A549 (cell line): ENCODE results near the gene BCAS4. TPM values are rescaled to one million over a fixed set of nuclear protein-coding genes. Genes with fewer than 3 reads are reported as not detected.

Experiments
- ATAC-seq, 2 experiments: fragments of 200-7000 bp in 1 of 2; fragments of >200 bp in 1 of 2; cut with Nextera tagmentation in 1 of 2; cut with Tn5 transposase in 1 of 2; 3 replicates each; pipeline versions ENCODE4 v1.8.0 to v1.9.1; 2018 to 2020; ENCODE audit warnings: mild to moderate bottlenecking in 1 of 2, moderate library complexity in 1 of 2
- CTCF ChIA-PET: fragments of 300-600 bp; sonication (Branson Sonifier 250); formaldehyde crosslinking; extraction: SDS; loops from one replicate; lab custom pipeline; 2021; ENCODE audit warnings: antibody characterized with exemption, inconsistent platforms; lab: Yijun Ruan, JAX
- POLR2A ChIA-PET: fragments of 350-600 bp; formaldehyde crosslinking; extraction: SDS; loops from one replicate; lab custom pipeline; 2021; ENCODE audit warnings: antibody characterized with exemption, inconsistent platforms; lab: Yijun Ruan, JAX
- DNase-seq, 2 experiments: peaks; one replicate each; pipeline versions ENCODE4 v3.0.0 to v3.0.0-alpha.2; 2011 to 2016; ENCODE audit warnings: low read depth in 1 of 2, low spot score in 1 of 2
- FAIRE-seq: peaks from 2 replicates; lab custom pipeline; 2011; peaks lifted over from hg19 to GRCh38; lab: Jason Lieb, UNC
- H3K27ac ChIP-seq, 2 experiments: fragments of >200 bp; sonication (Bioruptor Twin); formaldehyde crosslinking; 3 replicates each; pipeline ENCODE4 v1.5.1; 2016 to 2017
- H3K4me1 ChIP-seq: fragments of >200 bp; sonication (Bioruptor Twin); formaldehyde crosslinking; 3 replicates; pipeline ENCODE4 v1.6.1; 2016
- H3K4me2 ChIP-seq: fragments of >200 bp; sonication (Bioruptor Twin); formaldehyde crosslinking; 3 replicates; pipeline ENCODE4 v1.6.1; 2016
- H3K4me3 ChIP-seq: fragments of >200 bp; sonication (Bioruptor Twin); formaldehyde crosslinking; 3 replicates; pipeline ENCODE4 v1.5.1; 2016
- H3K9me3 ChIP-seq: fragments of >200 bp; sonication (Bioruptor Twin); formaldehyde crosslinking; 3 replicates; pipeline ENCODE4 v1.6.1; 2016
- CEBPB ChIP-seq, 2 experiments: fragments of >200 bp in 1 of 2; sonication (Bioruptor Twin) in 1 of 2; formaldehyde crosslinking in 1 of 2; IDR thresholded peaks; 2 replicates each; pipeline ENCODE4 v1.6.1; 2012 to 2016
- CHD4 ChIP-seq: fragments of 200-600 bp; sonication (generic); IDR thresholded peaks from 2 replicates; pipeline ENCODE4 v1.6.1; 2016; ENCODE audit warnings: antibody characterized with exemption, mild to moderate bottlenecking, borderline replicate concordance
- EHF ChIP-seq: fragments of 250-450 bp; sonication (Bioruptor Pico); IDR thresholded peaks from 2 replicates; pipeline ENCODE4 v1.5.0; 2020; ENCODE audit warnings: mild to moderate bottlenecking
- EP300 ChIP-seq, 2 experiments: fragments of >200 bp; sonication (Bioruptor Twin); formaldehyde crosslinking; IDR thresholded peaks; 2 replicates in 1 of 2; 3 replicates in 1 of 2; pipeline ENCODE4 v1.6.1; 2016 to 2017
- FOSB ChIP-seq: fragments of 250-450 bp; sonication (Bioruptor Pico); IDR thresholded peaks from 2 replicates; pipeline ENCODE4 v1.5.0; 2020; ENCODE audit warnings: mild to moderate bottlenecking, moderate library complexity
- FOSL2 ChIP-seq, 2 experiments: fragments of 450-650 bp in 1 of 2; fragments of >200 bp in 1 of 2; sonication (Bioruptor Twin) in 1 of 2; formaldehyde crosslinking; IDR thresholded peaks; 2 replicates each; pipeline versions ENCODE4 v1.5.0 to v1.6.1; 2016 to 2020; ENCODE audit warnings: mild to moderate bottlenecking in 1 of 2, moderate library complexity in 1 of 2
- GATA3 ChIP-seq: IDR thresholded peaks from 2 replicates; pipeline ENCODE4 v1.6.1; 2012; ENCODE audit warnings: borderline replicate concordance
- HDAC2 ChIP-seq: fragments of 200-600 bp; sonication (generic); IDR thresholded peaks from 2 replicates; pipeline ENCODE4 v1.6.1; 2016
- HOXB13 ChIP-seq: fragments of 250-450 bp; sonication (Bioruptor Pico); IDR thresholded peaks from 2 replicates; pipeline ENCODE4 v1.5.0; 2020; ENCODE audit warnings: low read depth, mild to moderate bottlenecking, moderate library complexity
- KDM5A ChIP-seq: fragments of 200-600 bp; sonication (generic); IDR thresholded peaks from 2 replicates; pipeline ENCODE4 v1.6.1; 2016; ENCODE audit warnings: antibody characterized with exemption, mild to moderate bottlenecking
- MYC ChIP-seq: IDR thresholded peaks from 2 replicates; pipeline ENCODE4 v1.6.1; 2012; ENCODE audit warnings: mild to moderate bottlenecking, inconsistent platforms, low read length, improper control_type of control experiment, borderline replicate concordance
- POLR2A ChIP-seq: IDR thresholded peaks from 2 replicates; pipeline ENCODE4 v1.6.1; 2012; ENCODE audit warnings: mild to moderate bottlenecking, low read length
- POLR2AphosphoS2 ChIP-seq: conservative IDR thresholded peaks from 2 replicates; pipeline ENCODE4 v1.6.1; 2012; ENCODE audit warnings: low read length, improper control_type of control experiment, inconsistent platforms
- RAD21 ChIP-seq, 2 experiments: fragments of >200 bp in 1 of 2; sonication (Bioruptor Twin) in 1 of 2; formaldehyde crosslinking in 1 of 2; IDR thresholded peaks in 1 of 2; conservative IDR thresholded peaks in 1 of 2; 2 replicates in 1 of 2; 3 replicates in 1 of 2; pipeline ENCODE4 v1.6.1; 2012 to 2018; ENCODE audit warnings: inconsistent platforms in 1 of 2
- SMC3 ChIP-seq: fragments of >200 bp; sonication (Bioruptor Twin); formaldehyde crosslinking; IDR thresholded peaks from 3 replicates; pipeline ENCODE4 v1.6.1; 2018; ENCODE audit warnings: inconsistent platforms
- TP53 ChIP-seq: fragments of 250-450 bp; sonication (Bioruptor Pico); IDR thresholded peaks from 2 replicates; pipeline ENCODE4 v1.5.0; 2021; ENCODE audit warnings: mild to moderate bottlenecking, moderate library complexity
- WGBS: methylation state at CpG from one replicate; pipeline ENCODE4 v1.1.6; 2017; ENCODE audit errors: missing lambda C conversion rate; 5-methylcytosine and 5-hydroxymethylcytosine counted together
- polyA plus RNA-seq, 4 experiments: library from polyadenylated mRNA; depleted of rRNA in 3 of 4; stranded (reverse); fragments of >200 nt; fragmentation: RNase III in 1 of 4; extraction: RNeasy Plus Mini Kit Qiagen cat#74134 plus additional on column Dnase treatment in 1 of 4; gene quantifications; 2 replicates in 3 of 4; 3 replicates in 1 of 4; pipeline ENCODE4 v1.2.3, GENCODE V29; 2011 to 2017
- TF ChIP-seq, protein P1 (sequence below): fragments of >200 bp; sonication (Bioruptor Twin); formaldehyde crosslinking; IDR thresholded peaks from 3 replicates; pipeline ENCODE4 v1.5.1; 2016
- TF ChIP-seq, protein P2 (sequence below): IDR thresholded peaks from 2 replicates; pipeline ENCODE4 v1.6.1; 2012
- TF ChIP-seq, protein P3 (sequence below): fragments of 250-450 bp; sonication (Bioruptor Pico); IDR thresholded peaks from 2 replicates; pipeline ENCODE4 v1.5.0; 2020; ENCODE audit warnings: low read depth, mild to moderate bottlenecking, moderate library complexity
- TF ChIP-seq, protein P4 (sequence below): fragments of >200 bp; sonication (Bioruptor Twin); formaldehyde crosslinking; IDR thresholded peaks from 2 replicates; pipeline ENCODE4 v1.6.1; 2016

The BCAS4 gene
- polyA plus RNA-seq, 2 of the 4 experiments (the other 2 are of a cell fraction) = 16.9 to 48.4 TPM

DNA sequence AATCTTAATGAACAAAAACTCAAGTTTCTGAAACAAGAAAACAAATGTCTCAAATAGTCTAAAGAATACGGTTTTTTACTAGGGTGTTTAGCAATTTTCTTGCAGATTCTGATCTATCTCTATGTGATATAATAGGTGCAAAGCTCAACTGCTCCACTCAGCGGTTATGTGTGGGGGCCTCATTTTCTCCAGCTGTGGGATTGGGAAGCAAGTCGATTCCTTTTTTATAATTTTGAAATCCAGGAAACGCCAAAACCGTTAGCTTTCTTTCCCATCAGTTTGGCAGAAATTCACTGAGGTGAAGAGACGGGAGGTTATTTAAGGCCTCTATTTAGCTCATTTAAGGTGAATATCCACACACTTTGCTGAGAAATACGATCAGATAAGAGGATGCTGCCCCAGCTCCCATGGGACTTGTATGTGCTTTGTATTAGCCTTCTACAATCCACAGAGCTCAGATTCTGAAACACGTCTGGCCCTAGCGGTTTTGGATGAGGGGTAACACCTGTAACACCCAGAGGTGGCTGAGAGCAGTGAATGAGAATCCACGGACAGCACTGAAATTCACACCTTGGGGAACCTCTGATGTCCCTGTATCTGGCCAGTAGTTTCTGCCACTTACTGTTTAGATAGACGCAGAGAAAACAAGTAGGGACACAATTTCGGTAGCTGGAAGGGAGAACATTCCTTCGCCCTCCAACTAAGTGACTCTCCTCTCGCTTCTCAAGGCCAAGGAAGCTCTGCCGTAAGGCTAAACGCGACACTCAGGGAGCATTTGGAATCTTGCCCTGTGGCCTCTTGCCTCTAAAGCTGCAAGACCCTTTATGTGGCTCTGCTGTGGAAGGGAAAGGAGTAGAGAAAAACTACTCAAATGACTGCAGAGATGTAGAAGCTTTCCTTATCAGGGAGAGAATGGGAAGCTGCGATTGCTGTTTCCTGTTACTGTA is 6.5 kb upstream of the BCAS4 start:
- Histone ChIP-seq H3K27ac (peak overlapping the region; percentile 90), H3K4me1 (peaks cover 29% of the 10 kb centered on the region), H3K9me3 (no peaks in the 10 kb centered on the region), H3K4me2 (peak overlapping the region; percentile 73), H3K4me3 (no peak overlapping the region)
- peak; percentile 88 to 90 for DNase-seq
- CTCF ChIA-PET = interaction anchor here (0.6 to 15.3 kb wide), 67 partner anchors 9 to 699 kb away, joined by 3 to 347 read pairs (median 4); partner anchors contain the start of genes CEBPB and RIPOR3
- POLR2A ChIA-PET = interaction anchor here (0.5 to 1.9 kb wide), 9 partner anchors 25 to 598 kb away, joined by 3 to 8 read pairs (median 4); partner anchors contain the start of gene CEBPB
- peak; percentile 66 to 73 for ATAC-seq
- 26% methylated on average over 18 of the region's 18 CpGs for WGBS
- no peak for TF ChIP-seq EP300 (IDR thresholded peaks at IDR 0.05)
- TF ChIP-seq RAD21 (conservative IDR thresholded peaks at IDR 0.05 in 1 of 2, IDR thresholded peaks at IDR 0.05 in 1 of 2) = peak; percentile 99
- TF ChIP-seq POLR2AphosphoS2 = no peak
- peak; percentile 98 for TF ChIP-seq SMC3
- TF ChIP-seq EHF (CRISPR knock-in tag) = no peak
- peak; percentile 81 for TF ChIP-seq GATA3
- no peak for TF ChIP-seq FOSB
- TF ChIP-seq, protein P1, sequence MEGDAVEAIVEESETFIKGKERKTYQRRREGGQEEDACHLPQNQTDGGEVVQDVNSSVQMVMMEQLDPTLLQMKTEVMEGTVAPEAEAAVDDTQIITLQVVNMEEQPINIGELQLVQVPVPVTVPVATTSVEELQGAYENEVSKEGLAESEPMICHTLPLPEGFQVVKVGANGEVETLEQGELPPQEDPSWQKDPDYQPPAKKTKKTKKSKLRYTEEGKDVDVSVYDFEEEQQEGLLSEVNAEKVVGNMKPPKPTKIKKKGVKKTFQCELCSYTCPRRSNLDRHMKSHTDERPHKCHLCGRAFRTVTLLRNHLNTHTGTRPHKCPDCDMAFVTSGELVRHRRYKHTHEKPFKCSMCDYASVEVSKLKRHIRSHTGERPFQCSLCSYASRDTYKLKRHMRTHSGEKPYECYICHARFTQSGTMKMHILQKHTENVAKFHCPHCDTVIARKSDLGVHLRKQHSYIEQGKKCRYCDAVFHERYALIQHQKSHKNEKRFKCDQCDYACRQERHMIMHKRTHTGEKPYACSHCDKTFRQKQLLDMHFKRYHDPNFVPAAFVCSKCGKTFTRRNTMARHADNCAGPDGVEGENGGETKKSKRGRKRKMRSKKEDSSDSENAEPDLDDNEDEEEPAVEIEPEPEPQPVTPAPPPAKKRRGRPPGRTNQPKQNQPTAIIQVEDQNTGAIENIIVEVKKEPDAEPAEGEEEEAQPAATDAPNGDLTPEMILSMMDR = peak; percentile 97
- peak; percentile 62 to 91; a peak in 3 of 4 replicates for TF ChIP-seq CEBPB (IDR thresholded peaks at IDR 0.05)
- peak; percentile 44; the same call in 1 of the 2 replicates for TF ChIP-seq KDM5A
- TF ChIP-seq, protein P2, sequence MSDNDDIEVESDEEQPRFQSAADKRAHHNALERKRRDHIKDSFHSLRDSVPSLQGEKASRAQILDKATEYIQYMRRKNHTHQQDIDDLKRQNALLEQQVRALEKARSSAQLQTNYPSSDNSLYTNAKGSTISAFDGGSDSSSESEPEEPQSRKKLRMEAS = peak; percentile 48
- no peak for FAIRE-seq

DNA sequence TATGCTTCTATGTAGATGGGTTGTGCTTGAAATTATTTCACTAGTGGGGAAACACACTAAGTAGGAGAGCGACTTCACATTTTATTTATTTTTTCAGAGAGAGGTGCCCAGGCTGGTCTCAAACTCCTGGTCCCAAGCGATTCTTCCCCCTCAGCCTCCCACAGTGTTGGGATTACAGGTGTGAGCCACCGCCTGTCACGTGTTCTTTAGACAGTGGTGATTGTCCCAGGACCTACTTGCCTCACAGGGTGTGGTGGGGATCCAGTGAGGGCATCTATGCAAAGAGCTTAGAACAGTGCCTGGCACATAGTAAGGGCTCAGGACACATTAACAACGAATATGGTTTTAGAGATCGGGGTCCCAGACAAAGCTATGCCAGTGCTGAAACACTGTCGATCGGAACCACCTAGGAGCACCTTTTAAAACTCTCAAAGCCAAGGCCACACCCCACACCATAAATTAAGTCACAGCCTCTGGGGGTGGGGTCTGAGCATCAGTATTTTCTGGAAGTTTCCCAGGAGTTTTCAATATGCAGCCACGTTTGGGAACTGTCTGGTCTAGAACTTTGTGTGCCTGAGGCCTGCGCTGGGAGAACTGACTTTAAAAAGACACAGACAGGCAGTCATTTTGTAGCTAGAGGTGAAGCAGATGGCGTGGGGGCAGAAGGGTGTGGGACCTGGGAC is 4.8 kb upstream of the BCAS4 start:
- Histone ChIP-seq H3K9me3 (no peaks in the 10 kb centered on the region), H3K4me1 (peaks cover 29% of the 10 kb centered on the region), H3K27ac (peak overlapping the region; percentile 90), H3K4me2 (peak overlapping the region; percentile 65), H3K4me3 (no peak overlapping the region)
- ChIA-PET CTCF (interaction anchor here (0.5 to 15.3 kb wide), 29 partner anchors 8 to 1352 kb away, joined by 3 to 347 read pairs (median 4); partner anchors contain the start of gene ADNP), POLR2A (interaction anchor here (0.9 to 1.8 kb wide), 6 partner anchors 25 to 141 kb away, joined by 3 to 10 read pairs (median 5); partner anchors contain the start of genes ADNP and PARD6B)
- ATAC-seq (peak in 1 of 2 experiments; percentile 0; a peak in 2 of 6 replicates), FAIRE-seq (no peak), DNase-seq (no peak)
- WGBS = 58% methylated on average over 11 of the region's 11 CpGs
- TF ChIP-seq TP53 (CRISPR knock-in tag) = no peak; the same call in 1 of the 2 replicates

DNA sequence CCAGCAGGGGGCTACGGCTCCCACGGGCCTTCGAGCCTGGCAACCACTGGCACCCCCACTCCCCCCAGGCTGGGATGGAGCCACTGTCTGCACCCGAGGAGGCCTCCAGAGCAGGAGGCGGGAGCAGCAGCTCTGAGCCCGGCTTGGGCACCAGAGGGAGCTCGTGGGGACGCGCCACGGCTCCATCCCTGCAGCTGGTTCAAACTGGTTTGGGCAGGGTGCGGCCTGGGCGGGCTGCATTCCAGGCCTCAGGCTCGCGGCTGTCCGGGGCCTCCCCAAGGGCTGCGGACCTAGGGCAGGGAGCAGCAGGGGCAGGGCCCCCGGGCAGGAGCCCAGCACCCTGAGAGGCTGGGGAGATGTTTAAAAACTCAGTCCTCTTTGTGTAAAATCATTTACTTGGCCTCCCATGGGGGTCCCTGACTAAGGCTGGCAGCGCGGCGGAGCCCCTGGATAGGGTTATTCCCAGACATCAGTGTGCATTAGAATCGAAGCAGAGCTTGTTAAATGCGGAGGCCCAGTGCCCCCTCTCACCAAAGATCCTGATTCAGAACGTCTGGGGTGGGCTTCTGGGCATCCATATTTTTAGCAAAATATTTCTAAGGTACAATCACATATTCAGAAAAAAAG is 4.1 kb upstream of the BCAS4 start:
- H3K9me3 ChIP-seq = no peaks in the 10 kb centered on the region
- FAIRE-seq = no peak
- CTCF ChIA-PET = interaction anchor here (0.5 to 15.3 kb wide), 29 partner anchors 8 to 1352 kb away, joined by 3 to 347 read pairs (median 4); partner anchors contain the start of gene ADNP
- ATAC-seq = peak; percentile 78 to 86
- H3K27ac ChIP-seq = peak overlapping the region; percentile 90
- POLR2A ChIA-PET = interaction anchor here (0.5 to 1.8 kb wide), 10 partner anchors 25 to 307 kb away, joined by 3 to 10 read pairs (median 4); partner anchors contain the start of genes ADNP, DPM1 and PARD6B
- peak overlapping the region; percentile 65 for H3K4me2 ChIP-seq
- DNase-seq = peak; percentile 87 to 96
- WGBS = under 1% methylated on average over 13 of the region's 23 CpGs
- H3K4me1 ChIP-seq = peaks cover 32% of the 10 kb centered on the region
- no peak overlapping the region for H3K4me3 ChIP-seq
- peak; percentile 42 for TF ChIP-seq POLR2A
- peak; percentile 60 for TF ChIP-seq SMC3
- no peak for TF ChIP-seq CEBPB (IDR thresholded peaks at IDR 0.05)
- TF ChIP-seq FOSL2 (IDR thresholded peaks at IDR 0.05) = no peak
- no peak for TF ChIP-seq FOSL2 (CRISPR knock-in tag; IDR thresholded peaks at IDR 0.05)
- no peak; the same call in 1 of the 2 replicates for TF ChIP-seq MYC
- no peak for TF ChIP-seq KDM5A
- TF ChIP-seq HOXB13 = peak; percentile 71; the same call in 1 of the 2 replicates
- TF ChIP-seq HDAC2 = no peak
- TF ChIP-seq, protein P3, sequence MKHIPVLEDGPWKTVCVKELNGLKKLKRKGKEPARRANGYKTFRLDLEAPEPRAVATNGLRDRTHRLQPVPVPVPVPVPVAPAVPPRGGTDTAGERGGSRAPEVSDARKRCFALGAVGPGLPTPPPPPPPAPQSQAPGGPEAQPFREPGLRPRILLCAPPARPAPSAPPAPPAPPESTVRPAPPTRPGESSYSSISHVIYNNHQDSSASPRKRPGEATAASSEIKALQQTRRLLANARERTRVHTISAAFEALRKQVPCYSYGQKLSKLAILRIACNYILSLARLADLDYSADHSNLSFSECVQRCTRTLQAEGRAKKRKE (CRISPR knock-in tag) = peak; percentile 71; the same call in 1 of the 2 replicates
- TF ChIP-seq GATA3 = peak; percentile 42; the same call in 1 of the 2 replicates
- TF ChIP-seq CHD4 = peak; percentile 31; the same call in 1 of the 2 replicates
- TF ChIP-seq, protein P4, sequence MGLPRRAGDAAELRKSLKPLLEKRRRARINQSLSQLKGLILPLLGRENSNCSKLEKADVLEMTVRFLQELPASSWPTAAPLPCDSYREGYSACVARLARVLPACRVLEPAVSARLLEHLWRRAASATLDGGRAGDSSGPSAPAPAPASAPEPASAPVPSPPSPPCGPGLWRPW = no peak
